WI38 (cell line): ENCODE results near the gene GPR18.
"Not testable (repeated sequence)": the region's sequence is repeated elsewhere in the genome, so short reads cannot be mapped to it uniquely, and the experiment has no call there.

Experiments used
- H3K4me3 ChIP-seq: 2 replicates; pipeline ENCODE4 v1.5.1; 2011; ENCODE audit warnings: low read depth, mild to moderate bottlenecking, control low read depth, low read length
- CTCF ChIP-seq: IDR thresholded peaks from 2 replicates; pipeline ENCODE4 v1.5.1; 2012; ENCODE audit warnings: low read depth, mild to moderate bottlenecking, control low read depth, low read length

GPR18 gene

GRCh38 chr13:99251921-99252320 is 6.3 kb downstream of the GPR18 start:
- H3K4me3 ChIP-seq, result no peak overlapping the region
- no peak for TF ChIP-seq CTCF

- no peak overlapping the region for H3K4me3 ChIP-seq
These were observed 7.0 kb downstream of the GPR18 start for GRCh38 chr13:99250982-99251825.

GRCh38 chr13:99249606-99250005 is 8.6 kb downstream of the GPR18 start:
- H3K4me3 ChIP-seq, result not testable (repeated sequence)

More at GRCh38 chr13:99250982-99251825, 7.0 kb downstream of the GPR18 start:
- no peak for TF ChIP-seq CTCF

- H3K4me3 ChIP-seq, result not testable (repeated sequence)
These were observed 9.0 kb downstream of the GPR18 start for GRCh38 chr13:99249178-99249577.

- no peak overlapping the region for H3K4me3 ChIP-seq
- TF ChIP-seq CTCF, result no peak
These were observed 12.1 kb downstream of the GPR18 start for GRCh38 chr13:99246100-99246499.

- no peak overlapping the region for H3K4me3 ChIP-seq
- no peak for TF ChIP-seq CTCF
These were observed 20.1 kb downstream of the GPR18 start for GRCh38 chr13:99237981-99238662.

GRCh38 chr13:99231721-99232120 is 26.5 kb downstream of the GPR18 start:
- TF ChIP-seq CTCF, result no peak
- no peak overlapping the region for H3K4me3 ChIP-seq

GRCh38 chr13:99230991-99231390 is 27.2 kb downstream of the GPR18 start:
- no peak overlapping the region for H3K4me3 ChIP-seq
- TF ChIP-seq CTCF, result no peak

GRCh38 chr13:99230588-99230987 is 27.6 kb downstream of the GPR18 start:
- H3K4me3 ChIP-seq, result not testable (repeated sequence)
